GM21723 (cell line): ENCODE results near the gene LIG3.
"Not testable (repeated sequence)": the region's sequence is repeated elsewhere in the genome, so short reads cannot be mapped to it uniquely, and the experiment has no call there.

Experiments
- ATAC-seq: cut with Tn5 transposase; IDR thresholded peaks from one replicate; pipeline ENCODE4 v1.9.1; 2021; ENCODE audit warnings: mild to moderate bottlenecking, moderate library complexity; ENCODE audit not compliant: unreplicated experiment

The LIG3 gene

DNA sequence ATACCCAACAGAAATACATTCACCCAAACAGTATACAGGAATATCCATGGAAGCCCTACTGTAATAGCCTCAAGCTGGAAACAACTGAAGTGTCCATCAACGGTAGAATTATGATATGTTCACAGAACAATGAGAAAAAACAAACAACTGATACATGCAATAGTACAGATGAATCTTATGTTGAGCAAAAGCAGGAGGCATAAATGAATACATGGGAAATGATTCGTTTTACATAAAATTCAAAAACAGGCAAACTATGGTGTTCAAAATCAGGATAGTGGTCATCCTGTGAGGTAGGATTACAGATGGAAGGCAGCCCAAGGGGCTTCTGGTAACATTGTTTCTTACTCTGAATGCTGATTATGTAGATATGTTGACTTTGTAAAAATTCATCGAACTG is 58.1 kb downstream of the LIG3 start:
- no peak for ATAC-seq

DNA sequence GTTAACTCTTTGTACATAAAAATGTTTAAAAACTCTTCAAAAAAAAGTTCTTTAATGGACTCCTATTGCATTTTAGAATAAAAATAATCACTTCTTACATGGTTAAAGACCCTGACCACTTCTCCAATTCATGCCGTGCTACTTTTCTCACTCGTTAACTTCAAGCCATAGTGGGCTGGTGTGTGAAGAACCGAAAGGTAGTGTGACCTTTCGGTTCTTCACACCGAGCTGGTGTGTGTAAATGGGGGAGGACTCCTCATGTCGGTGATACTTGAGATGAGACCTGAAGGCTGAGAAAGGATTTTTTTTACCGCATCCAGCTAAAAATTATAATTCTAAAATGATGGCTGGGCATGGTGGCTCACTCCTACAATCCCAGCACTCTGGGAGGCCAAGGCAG is 61.1 kb downstream of the LIG3 start:
- no peak for ATAC-seq

DNA sequence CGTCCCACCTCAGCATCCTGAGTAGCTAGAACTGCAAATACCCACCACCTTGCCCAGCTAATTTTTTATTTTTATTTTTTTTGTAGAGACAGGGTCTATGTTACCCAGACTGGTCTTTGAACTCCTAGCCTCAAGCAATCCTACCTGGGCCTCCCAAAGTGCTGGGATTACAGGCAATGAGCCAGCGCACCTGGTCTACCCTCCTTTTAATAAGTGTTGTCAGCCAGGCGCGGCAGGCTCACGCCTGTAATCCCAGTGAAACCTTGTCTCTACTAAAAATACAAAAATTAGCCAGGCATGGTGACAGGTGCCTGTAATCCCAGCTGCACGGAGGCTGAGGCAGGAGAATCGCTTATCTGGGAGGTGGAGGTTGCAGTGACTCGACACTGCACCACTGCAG is 63.9 kb downstream of the LIG3 start:
- ATAC-seq, result no peak

DNA sequence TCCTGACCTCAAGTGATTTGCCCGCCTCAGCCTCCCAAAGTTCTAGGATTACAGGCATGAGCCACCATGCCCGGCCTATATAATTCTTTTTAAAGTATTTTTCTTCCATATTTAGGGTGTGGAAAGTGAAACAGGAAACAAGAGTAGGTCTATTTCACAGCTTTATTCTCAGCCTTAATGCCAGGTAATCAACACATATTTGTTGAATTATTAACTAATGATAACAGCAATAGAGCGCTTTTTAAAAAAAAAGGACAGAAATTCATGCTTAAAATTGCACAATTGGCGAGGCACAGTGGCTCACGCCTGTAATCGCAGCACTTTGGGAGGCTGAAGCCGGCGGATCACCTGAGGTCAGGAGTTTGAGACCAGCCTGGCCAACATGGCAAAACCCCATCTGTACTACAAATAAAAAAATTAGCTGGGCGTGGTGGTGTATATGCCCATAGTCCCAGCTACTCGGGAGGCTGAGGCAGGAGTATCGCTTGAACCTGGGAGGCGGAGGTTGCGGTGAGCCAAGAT is 65.2 kb downstream of the LIG3 start:
- not testable (repeated sequence) for ATAC-seq

DNA sequence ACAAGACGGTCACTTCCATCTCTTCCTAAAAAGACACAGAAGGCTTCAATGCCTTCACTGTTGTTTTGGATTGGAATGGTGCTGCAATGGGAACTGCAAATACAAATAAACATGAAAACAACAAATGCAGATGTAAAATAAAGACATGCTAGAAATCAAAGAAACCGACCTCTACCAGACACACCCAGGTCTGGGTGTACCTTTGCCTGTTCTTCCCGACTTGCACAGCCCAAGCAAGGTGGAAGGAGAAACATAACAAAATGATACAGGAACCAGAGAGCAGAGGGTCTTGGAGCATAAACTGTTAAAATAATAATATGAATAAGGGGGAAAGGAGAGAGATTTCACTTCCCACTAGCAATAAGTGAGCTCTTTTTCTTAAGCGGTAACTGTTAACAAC is 65.9 kb downstream of the LIG3 start:
- no peak for ATAC-seq

DNA sequence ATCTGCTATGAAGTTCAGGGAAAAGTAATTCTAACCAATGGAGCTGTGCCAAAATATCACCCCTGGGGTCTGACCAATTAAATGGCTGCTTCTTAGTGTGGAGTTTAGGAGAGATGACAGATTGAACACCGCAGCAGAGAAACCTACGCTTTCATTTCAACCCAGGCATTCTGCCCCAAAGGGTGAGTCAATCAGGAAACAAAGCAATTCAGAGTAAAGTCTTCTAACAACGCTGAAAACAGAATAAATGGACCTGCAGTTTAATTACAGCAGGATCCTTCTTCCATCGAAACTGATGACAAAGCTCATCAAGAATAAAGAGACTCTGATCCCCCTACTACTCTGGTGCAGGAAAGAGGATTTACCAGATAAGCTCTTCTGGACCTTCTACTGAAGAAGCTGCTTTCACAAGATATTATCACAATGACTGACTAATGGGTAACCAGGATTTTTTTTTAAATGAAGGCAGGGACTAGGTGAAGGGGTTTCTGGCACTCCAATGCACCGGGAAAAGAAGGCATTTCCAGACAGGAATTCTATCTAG is 66.5 kb downstream of the LIG3 start:
- no peak for ATAC-seq

DNA sequence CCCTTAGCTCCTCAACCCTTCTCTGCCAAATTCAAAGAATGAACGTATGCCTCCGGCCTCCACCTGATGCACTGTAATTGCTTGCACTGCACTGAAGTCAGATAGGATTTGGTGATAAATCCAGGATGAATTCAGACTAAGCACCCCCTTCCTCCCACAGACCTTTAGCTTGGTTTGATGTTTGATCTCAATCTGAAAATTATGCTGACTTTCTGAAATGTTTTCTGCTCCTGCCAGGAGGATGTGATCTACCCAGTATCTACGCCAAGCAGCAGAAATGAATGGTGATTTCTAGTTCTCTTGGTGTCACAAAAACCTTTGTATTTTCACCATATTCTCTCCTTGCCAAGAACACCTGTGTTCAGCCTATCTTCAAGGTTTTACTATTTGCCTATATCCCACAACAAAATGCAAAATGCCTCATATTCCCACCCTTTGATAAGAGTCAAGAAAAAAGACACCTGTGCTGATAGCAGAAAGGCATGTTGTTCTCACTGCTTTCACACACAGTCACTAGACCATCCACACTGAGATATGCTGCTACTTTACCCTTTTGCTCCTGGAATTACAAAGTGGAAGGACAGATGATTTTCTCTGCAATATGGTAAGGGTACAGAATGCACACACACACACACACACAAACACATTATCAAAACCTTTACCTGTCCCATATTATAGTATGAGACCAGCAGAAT is 68.5 kb downstream of the LIG3 start:
- no peak for ATAC-seq

DNA sequence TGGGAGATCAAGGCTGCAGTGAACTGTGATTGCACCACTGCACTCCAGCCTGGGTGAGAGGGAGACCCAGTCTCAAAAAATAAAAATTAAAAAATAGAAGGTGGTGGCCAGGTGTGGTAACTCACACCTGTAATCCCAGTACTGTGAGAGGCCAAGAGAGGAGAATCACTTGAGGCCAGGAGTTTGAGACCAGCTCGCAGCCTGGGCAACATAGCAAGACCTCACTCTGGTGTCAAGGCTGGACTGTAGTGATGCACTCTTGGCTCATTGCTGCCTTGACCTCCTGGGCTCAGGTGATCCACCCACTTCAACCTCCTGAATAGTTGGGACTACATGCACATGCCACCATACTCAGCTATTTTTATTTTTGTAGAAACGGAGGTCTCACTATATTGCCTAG is 69.9 kb downstream of the LIG3 start:
- ATAC-seq, result no peak

DNA sequence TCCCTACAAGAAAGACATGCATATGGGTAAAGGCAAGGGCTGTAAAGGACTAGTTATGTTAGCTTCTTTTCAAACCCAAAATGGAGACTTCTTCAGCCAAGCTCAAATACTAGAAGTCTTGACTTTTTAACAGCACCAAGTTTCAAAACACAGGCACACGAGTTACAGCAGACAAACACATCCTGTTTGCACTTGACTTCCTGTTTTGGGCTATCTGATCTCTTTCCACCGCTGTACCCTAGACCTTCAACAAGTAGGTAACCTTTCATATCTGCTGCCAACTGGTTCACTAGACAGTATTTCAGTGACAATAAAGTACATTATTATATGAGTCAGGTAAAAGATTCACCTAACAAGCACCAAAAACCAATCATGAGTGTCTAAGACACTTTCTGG is 70.9 kb downstream of the LIG3 start:
- ATAC-seq, result peak; percentile 45

DNA sequence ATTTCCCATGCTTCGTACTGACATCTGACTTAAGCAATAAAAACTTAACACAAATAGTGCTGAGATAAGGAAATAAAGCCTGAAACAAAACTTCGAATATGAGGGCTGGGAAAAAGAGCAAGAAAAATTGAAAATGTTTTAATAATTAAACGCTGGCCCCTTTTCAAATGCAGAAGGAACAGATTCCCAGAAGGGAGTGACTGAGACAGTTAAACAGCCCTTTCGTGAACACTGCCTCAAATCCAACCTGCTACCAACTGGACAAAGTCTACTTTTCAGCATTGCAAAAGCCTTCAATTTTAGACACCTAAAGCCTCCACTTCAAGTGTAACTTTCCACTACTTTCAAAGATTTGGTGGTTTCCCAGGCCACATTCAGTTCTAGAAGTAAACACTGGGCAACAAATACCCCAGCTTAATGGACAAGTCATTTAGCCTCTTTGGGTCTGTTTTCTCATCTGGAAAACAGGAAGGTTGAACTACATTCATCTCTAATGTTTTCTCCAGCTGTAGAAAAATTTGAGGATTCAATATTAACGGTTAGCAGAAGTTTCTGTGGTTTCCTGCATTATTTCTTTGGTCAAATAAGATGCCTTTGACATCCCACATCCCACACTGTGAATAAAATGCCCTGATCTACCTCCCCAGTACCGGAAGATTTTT is 71.4 kb downstream of the LIG3 start:
- no peak for ATAC-seq

DNA sequence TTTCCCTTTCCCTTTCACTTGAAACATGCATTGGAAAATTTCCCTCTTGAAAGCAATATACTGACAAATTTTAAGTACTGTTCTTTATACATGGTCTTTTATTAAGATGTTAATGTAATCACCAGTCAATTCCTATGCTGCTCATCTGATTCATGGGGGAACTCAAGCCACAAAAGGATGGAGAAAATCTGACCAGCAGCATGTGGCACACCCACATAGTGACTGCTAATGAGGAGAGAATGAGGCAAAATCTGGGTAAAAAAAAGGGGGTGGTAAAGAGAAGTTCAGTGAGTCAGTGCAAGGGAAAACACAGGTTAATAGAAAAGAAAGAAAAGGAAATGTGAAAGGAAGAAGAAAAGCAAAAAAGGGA is 71.9 kb downstream of the LIG3 start:
- no peak for ATAC-seq

DNA sequence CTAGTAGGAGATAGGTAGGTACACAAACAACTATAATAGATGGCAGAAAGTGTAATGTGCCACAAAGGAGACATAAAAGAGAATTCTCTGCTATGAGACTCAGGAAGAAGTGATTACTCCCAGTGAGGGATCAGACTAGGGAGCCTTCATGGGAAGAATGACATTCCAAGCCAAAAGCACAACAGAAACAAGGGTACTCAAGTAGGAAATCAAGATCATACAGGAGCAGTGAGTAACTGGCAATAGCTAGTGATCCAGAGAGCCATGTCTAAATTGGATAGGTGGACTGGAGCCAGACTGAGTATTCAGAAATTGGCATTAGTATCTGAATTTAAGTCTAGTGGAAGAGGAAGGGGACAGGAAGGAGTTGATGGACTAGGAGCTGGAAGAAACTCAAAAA is 72.5 kb downstream of the LIG3 start:
- no peak for ATAC-seq

DNA sequence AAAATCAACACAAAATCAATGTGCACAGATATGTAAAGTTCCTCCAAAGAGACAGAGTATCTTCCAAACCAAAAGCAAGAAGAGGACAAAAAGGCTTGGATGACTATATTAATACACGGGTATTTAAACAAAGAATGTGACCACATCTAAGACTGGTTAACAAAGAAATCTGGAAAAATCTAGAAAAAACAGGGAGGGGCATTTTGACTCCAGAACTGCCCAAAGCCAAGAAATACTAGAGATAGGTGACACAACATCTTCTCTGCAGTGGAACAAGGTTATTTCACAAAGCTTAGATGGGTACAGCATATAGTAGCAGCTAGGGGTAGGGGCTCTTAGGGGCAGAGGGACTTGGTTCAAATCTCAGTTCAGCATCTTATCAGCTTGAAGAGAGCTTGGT is 72.9 kb downstream of the LIG3 start:
- ATAC-seq, result no peak

DNA sequence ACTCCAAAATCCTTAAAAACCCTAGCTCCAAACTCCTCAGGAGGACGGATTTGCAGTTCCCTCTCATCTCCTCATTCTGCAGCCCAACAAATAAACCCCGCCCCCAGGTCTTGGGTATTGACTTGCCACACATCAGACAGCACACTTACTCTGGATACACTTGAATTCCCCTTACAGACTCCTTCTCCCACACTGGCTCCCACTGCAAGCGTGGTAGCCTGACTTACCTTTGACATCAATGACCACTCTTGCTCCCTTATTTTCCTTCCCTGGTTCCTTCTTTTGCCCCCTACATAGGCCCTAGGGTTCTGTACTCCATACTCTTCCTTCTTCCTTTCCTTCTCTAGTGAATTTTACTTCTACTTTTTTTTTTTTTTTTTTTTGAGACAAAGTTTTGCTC is 75.7 kb downstream of the LIG3 start:
- no peak for ATAC-seq

DNA sequence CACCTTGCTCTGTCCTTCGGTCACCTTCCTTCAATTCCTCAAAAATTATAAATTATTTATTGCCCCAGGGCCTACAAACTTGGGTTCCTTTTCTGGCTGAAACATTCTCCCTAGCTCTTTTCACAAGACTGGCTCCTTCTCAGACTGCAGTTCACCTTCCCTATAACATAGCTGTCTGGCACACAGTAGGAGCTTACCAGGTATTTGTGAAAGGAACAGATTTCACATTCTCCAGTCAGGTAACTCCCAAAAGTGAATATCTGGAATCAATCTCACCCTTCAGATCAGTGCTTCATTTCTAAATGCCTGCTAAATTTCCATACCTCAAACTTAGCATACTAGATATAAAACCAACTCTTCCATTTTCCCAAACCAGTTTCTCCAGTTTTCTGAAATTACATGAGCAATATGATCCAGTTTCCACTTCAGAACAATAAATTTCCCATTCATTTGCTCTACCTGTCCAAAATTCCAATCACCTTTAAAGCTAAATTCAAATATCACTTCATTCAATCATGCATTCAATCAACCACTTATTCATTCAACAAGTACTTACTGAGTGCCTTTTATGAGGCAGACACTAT is 77.1 kb downstream of the LIG3 start:
- ATAC-seq, result no peak
